Gastroesophageal sphincter (tissue), 2 donors: ENCODE results near the gene MYOG.

Source experiments
- POLR2A ChIP-seq, 2 donors: fragments of 450-650 bp; IDR thresholded peaks; one replicate each; pipeline ENCODE4 v1.6.1; 2017; ENCODE audit warnings: antibody characterized with exemption in 2 of 2, mild to moderate bottlenecking in 2 of 2, moderate library complexity in 1 of 2
- POLR2AphosphoS5 ChIP-seq: sonication (generic); formaldehyde crosslinking; IDR thresholded peaks from one replicate; pipeline ENCODE4 v1.6.1; 2017; ENCODE audit warnings: antibody characterized with exemption

DNA sequence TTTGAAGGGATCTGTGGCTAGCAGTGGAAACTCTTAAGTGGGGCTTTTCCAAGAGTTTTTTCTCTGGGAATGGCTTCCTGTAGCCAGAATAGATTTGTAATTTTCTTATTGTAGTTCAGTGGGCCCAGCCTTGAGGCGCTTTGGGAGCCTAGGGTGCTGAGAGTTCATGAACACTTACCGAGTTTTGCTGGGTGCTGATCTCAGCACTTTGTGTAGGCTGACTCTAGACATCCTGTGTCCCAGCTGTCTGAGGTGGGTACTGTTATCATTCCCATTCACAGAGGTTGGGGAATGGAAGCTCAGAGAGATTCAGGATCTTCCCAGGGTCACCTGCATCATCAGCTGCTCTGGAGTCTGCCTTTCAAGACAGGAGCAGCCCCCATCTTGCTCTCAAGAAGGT is 52.5 kb downstream of the MYOG start:
- TF ChIP-seq POLR2A (IDR thresholded peaks at IDR 0.05) (no peak), POLR2AphosphoS5 (no peak)
